CD4-positive, CD25-positive, alpha-beta regulatory T cell (primary cell): ENCODE results near the gene TBC1D9B. TPM values are rescaled to one million over a fixed set of nuclear protein-coding genes. Genes with fewer than 3 reads are reported as not detected.

Experiments used
- ATAC-seq, 2 donors: fragments of 150-1000 bp; cut with Tn5 transposase; one replicate each; pipeline ENCODE4 v1.10.0; 2021; ENCODE audit warnings: low read depth in 2 of 2, moderate number of reproducible peaks in 2 of 2, moderate library complexity in 1 of 2
- DNase-seq, 3 donors: peaks; one replicate each; pipeline versions ENCODE4 v3.0.0 to v3.0.0-alpha.2; 2012 to 2022; ENCODE audit warnings: mixed read lengths in 1 of 3
- H3K27ac ChIP-seq: one replicate; pipeline ENCODE4 v1.7.0; 2013; ENCODE audit warnings: mild to moderate bottlenecking, low read length; ENCODE audit not compliant: insufficient read depth, poor library complexity, severe bottlenecking
- H3K27me3 ChIP-seq: one replicate; pipeline ENCODE4 v1.7.0; 2013; ENCODE audit warnings: low read length; ENCODE audit not compliant: control insufficient read depth, insufficient read depth
- H3K36me3 ChIP-seq: one replicate; pipeline ENCODE4 v1.7.0; 2013; ENCODE audit warnings: mild to moderate bottlenecking, low read length, moderate library complexity; ENCODE audit not compliant: control insufficient read depth, insufficient read depth
- H3K4me1 ChIP-seq: 2 replicates; pipeline ENCODE4 v1.7.0; 2013; ENCODE audit warnings: mild to moderate bottlenecking, low read length; ENCODE audit not compliant: insufficient read depth, control insufficient read depth, poor library complexity, severe bottlenecking
- H3K4me3 ChIP-seq: one replicate; pipeline ENCODE4 v1.7.0; 2013; ENCODE audit warnings: low read depth, mild to moderate bottlenecking, low read length, moderate library complexity
- H3K9me3 ChIP-seq, 2 experiments: 1 replicate in 1 of 2; 2 replicates in 1 of 2; pipeline ENCODE4 v1.7.0; 2013; ENCODE audit warnings: low read length in 2 of 2, mild to moderate bottlenecking in 1 of 2, moderate library complexity in 1 of 2; ENCODE audit not compliant: control insufficient read depth in 2 of 2
- H3K27ac Mint-ChIP-seq, 3 donors: one replicate each; pipeline ENCODE4 v1.8.0; 2020 to 2022; ENCODE audit warnings: mild to moderate bottlenecking in 3 of 3, mixed read lengths in 3 of 3, moderate library complexity in 2 of 3
- H3K27me3 Mint-ChIP-seq: one replicate; pipeline ENCODE4 v1.8.0; 2022; ENCODE audit warnings: mild to moderate bottlenecking, mixed read lengths
- H3K36me3 Mint-ChIP-seq: one replicate; pipeline ENCODE4 v1.8.0; 2020; ENCODE audit warnings: mixed read lengths
- H3K4me1 Mint-ChIP-seq, 4 donors: one replicate each; pipeline ENCODE4 v1.8.0; 2020 to 2022; ENCODE audit warnings: mixed read lengths in 4 of 4, mild to moderate bottlenecking in 1 of 4
- H3K4me3 Mint-ChIP-seq, 4 donors: one replicate each; pipeline ENCODE4 v1.8.0; 2020 to 2022; ENCODE audit warnings: mild to moderate bottlenecking in 4 of 4, mixed read lengths in 4 of 4, moderate library complexity in 3 of 4
- H3K9me3 Mint-ChIP-seq, 7 donors: one replicate each; pipeline ENCODE4 v1.8.0; 2020 to 2022; ENCODE audit warnings: mixed read lengths in 7 of 7, mild to moderate bottlenecking in 3 of 7, moderate library complexity in 2 of 7
- polyA plus RNA-seq, 4 donors: library from polyadenylated mRNA; unstranded; fragments of 300-500 nt; fragmentation: Illumina TruSeq; gene quantifications; one replicate each; pipeline ENCODE4 v1.2.3, GENCODE V29; 2021
- total RNA-seq: library from RNA; stranded (reverse); gene quantifications from one replicate; pipeline ENCODE4 v1.2.3, GENCODE V29; 2022

TBC1D9B gene
- total RNA-seq (53.1 TPM), polyA plus RNA-seq (10 to 100 TPM; 11.3 to 18.8 (median 15.1) TPM)

DNA sequence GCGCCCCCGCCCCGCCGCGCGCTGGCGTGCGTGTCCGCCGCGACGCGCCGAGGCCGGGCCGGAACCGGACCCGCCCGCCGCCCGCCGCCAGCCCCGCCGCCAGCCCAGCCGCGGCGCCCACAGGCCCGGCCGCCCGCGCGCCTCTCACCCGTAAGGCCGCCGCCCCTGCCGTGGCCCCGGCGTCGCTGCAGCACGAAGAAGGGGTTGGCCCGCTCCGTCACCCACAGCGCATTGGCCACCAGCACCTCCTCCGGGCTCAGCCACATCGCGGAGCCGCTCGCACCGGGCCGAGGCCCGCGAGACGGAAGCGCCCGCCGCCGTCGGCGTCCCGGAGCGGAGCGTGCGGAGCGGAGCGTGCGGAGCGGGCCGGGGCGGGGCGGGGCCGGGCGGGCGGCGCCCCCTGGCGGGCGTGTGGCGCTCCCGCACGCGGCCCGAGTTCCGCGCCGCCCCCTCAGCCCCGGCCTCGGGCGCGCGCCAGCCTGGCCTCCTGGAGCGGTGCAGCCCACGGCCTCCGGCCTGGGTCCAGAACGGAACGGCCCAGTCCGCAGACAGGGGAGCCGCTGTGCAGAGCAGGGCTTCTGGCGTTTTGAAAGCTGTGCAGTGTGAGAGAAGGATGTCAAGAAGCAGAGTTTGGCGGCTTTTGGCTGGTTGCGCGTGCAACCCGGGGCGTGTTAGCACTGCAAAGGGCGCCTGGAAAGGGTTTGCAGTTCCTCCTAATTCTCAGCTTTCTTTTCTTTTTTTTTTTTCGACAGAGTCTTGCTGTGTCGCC lies at the start of gene TBC1D9B:
Gene TBC1D9B, minus strand, starts transcription at position 342 of the 769 bp plus-strand sequence. Its CDS starts 76 bp downstream, at position 266.
- peak; percentile 73 to 80 (median 75) for DNase-seq
- no peaks in the 10 kb centered on the region for H3K9me3 Mint-ChIP-seq
- H3K4me1 Mint-ChIP-seq: peaks cover 3 to 42% (median 11%) of the 10 kb centered on the region in 4 donors
- no peaks in the 10 kb centered on the region for H3K9me3 ChIP-seq
- H3K36me3 ChIP-seq: peaks cover 12% of the 10 kb centered on the region
- peak within 1 kb of the TSS; percentile 50 for H3K4me3 ChIP-seq
- H3K4me1 ChIP-seq: peaks cover 19% of the 10 kb centered on the region
- ATAC-seq: peak; percentile 89 to 90
- H3K36me3 Mint-ChIP-seq: peaks cover 11% of the 10 kb centered on the region
- H3K27ac ChIP-seq: no peak within 1 kb of the TSS
- peak within 1 kb of the TSS; percentile 56 to 83 (median 58) for H3K27ac Mint-ChIP-seq
- peak within 1 kb of the TSS; percentile 85 to 89 (median 88) for H3K4me3 Mint-ChIP-seq
- H3K27me3 ChIP-seq: no peaks in the 10 kb centered on the region
- no peaks in the 10 kb centered on the region for H3K27me3 Mint-ChIP-seq

DNA sequence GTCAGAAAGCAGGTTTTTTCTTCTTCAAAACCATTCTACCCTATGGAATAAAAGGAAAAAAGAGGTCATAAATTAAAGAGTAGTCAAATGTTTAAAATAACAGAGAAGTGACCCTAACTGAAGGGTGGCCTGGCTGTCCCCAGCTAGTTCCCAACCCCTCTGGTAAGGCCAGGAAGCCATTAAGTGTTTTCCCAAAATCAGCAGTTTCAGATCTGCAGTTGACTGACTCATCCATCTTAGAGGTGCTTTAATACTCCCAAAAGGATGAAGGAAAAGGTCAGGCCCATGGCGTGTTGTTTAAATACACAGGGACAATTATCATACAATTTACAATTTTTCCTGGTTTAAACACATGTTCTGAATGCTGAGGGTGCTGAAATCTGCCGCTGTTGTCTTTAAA lies 47.9 kb upstream of the TBC1D9B start:
- Histone ChIP-seq H3K9me3 (no peaks in the 10 kb centered on the region), H3K4me1 (no peaks in the 10 kb centered on the region), H3K27ac (no peak overlapping the region), H3K4me3 (no peak overlapping the region), H3K36me3 (no peaks in the 10 kb centered on the region), H3K27me3 (peaks cover 3% of the 10 kb centered on the region)
- Mint-ChIP-seq H3K4me3 (no peak overlapping the region), H3K9me3 (peaks cover 0 to 2% (median 0%) of the 10 kb centered on the region in 7 donors), H3K4me1 (no peaks in the 10 kb centered on the region), H3K36me3 (peaks cover 7% of the 10 kb centered on the region), H3K27me3 (peaks cover 14% of the 10 kb centered on the region), H3K27ac (no peak overlapping the region)
- DNase-seq: no peak
- no peak for ATAC-seq

- Histone ChIP-seq H3K9me3 (no peaks in the 10 kb centered on the region), H3K36me3 (no peaks in the 10 kb centered on the region), H3K27me3 (peaks cover 3% of the 10 kb centered on the region), H3K4me1 (no peaks in the 10 kb centered on the region), H3K4me3 (no peak overlapping the region), H3K27ac (no peak overlapping the region)
- no peak for ATAC-seq
- no peak for DNase-seq
- Mint-ChIP-seq H3K4me1 (no peaks in the 10 kb centered on the region), H3K4me3 (no peak overlapping the region), H3K9me3 (peaks cover 0 to 2% (median 0%) of the 10 kb centered on the region in 7 donors), H3K36me3 (peaks cover 7% of the 10 kb centered on the region), H3K27ac (no peak overlapping the region), H3K27me3 (peaks cover 14% of the 10 kb centered on the region)
Measured at GRCh38 chr5:179955062-179955461, 47.4 kb upstream of the TBC1D9B start.

GRCh38 chr5:179954434-179954833 lies 46.7 kb upstream of the TBC1D9B start:
- Histone ChIP-seq H3K27me3 (peaks cover 3% of the 10 kb centered on the region), H3K4me3 (no peak overlapping the region), H3K4me1 (no peaks in the 10 kb centered on the region), H3K36me3 (no peaks in the 10 kb centered on the region), H3K27ac (no peak overlapping the region), H3K9me3 (no peaks in the 10 kb centered on the region)
- H3K4me3 Mint-ChIP-seq: no peak overlapping the region
- peaks cover 14% of the 10 kb centered on the region for H3K27me3 Mint-ChIP-seq
- DNase-seq (no peak), ATAC-seq (no peak)
- peaks cover 0 to 2% (median 0%) of the 10 kb centered on the region in 7 donors for H3K9me3 Mint-ChIP-seq
- H3K36me3 Mint-ChIP-seq: peaks cover 7% of the 10 kb centered on the region
- no peak overlapping the region for H3K27ac Mint-ChIP-seq
- H3K4me1 Mint-ChIP-seq: no peaks in the 10 kb centered on the region

- peaks cover 0 to 2% (median 0%) of the 10 kb centered on the region in 7 donors for H3K9me3 Mint-ChIP-seq
- H3K27ac ChIP-seq: no peak overlapping the region
- H3K9me3 ChIP-seq: no peaks in the 10 kb centered on the region
- H3K4me3 Mint-ChIP-seq: no peak overlapping the region
- DNase-seq: no peak
- H3K4me3 ChIP-seq: no peak overlapping the region
- H3K36me3 ChIP-seq: no peaks in the 10 kb centered on the region
- no peaks in the 10 kb centered on the region for H3K4me1 ChIP-seq
- no peaks in the 10 kb centered on the region for H3K4me1 Mint-ChIP-seq
- H3K36me3 Mint-ChIP-seq: peaks cover 7% of the 10 kb centered on the region
- peaks cover 14% of the 10 kb centered on the region for H3K27me3 Mint-ChIP-seq
- no peak overlapping the region for H3K27ac Mint-ChIP-seq
- peaks cover 3% of the 10 kb centered on the region for H3K27me3 ChIP-seq
- no peak for ATAC-seq
Measured at GRCh38 chr5:179953987-179954386, 46.3 kb upstream of the TBC1D9B start.

DNA sequence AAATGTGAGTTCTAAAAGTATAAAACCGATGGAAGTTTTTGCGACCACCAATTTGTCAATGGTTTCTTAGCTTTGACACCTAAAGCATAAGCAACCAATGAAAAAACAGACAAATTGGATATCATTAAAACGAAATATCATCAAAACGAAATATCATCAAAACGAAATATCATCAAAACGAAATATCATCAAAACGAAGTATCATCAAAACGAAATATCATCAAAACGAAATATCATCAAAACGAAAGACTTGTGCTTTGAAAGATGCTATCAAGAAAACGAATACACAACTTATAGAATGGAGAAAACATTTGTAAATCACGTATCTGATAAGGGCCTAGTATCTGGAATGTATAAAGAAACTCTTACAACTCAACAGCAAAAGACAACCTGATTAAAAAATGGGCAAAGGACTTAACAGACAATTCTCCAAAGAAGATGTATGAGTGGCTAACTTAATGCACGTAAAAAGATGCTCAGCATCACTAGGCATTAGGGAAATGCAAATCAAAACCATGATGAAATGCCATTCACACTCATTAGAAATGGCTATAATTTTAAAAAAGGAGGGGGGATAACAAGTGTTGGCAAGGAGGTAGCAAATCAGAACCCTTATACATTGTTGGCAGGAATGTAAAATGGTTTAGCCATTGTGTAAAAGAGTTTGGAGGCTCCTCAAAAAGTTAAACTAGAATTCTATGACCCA lies 29.4 kb upstream of the TBC1D9B start:
- Histone ChIP-seq H3K27ac (no peak overlapping the region), H3K4me1 (no peaks in the 10 kb centered on the region), H3K27me3 (peaks cover 8% of the 10 kb centered on the region), H3K4me3 (no peak overlapping the region), H3K36me3 (no peaks in the 10 kb centered on the region), H3K9me3 (no peaks in the 10 kb centered on the region)
- Mint-ChIP-seq H3K9me3 (peaks cover 0 to 2% (median 0%) of the 10 kb centered on the region in 7 donors), H3K36me3 (no peaks in the 10 kb centered on the region), H3K27me3 (peaks cover 34% of the 10 kb centered on the region), H3K4me1 (peaks cover 0 to 5% (median 0%) of the 10 kb centered on the region in 4 donors), H3K27ac (no peak overlapping the region), H3K4me3 (no peak overlapping the region)
- ATAC-seq: no peak
- no peak for DNase-seq

DNA sequence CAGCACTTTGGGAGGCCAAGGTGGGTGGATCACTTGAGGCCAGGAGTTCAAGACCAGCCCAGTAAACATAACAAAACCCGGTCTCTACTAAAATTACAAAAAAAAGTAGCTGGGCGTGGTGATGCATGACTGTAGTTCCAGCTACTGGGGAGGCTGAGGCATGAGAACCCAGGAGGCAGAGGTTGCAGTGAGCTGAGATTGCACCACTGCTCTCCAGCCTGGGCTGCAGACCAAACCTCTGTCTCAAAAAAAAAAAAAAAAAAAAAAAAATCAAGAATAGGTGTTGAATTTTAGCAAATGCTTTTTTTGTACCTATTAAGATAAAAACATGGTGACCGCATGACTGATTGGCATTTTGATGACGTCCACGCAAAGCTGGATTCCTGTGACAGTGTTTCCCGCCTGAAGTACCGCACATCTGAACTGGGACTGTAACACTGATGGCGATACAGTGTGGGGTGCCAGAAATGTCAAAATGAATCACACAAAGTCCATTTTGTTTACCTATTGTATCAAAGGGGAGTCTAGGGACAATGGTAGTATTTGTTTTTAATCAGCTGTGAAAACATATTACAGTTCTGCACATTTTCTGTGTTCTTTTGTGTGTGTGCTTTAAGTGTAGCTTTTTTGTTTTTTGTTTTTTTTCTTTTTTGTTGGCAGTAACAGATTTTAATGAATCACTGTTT lies 23.2 kb upstream of the TBC1D9B start:
- Mint-ChIP-seq H3K9me3 (no peaks in the 10 kb centered on the region), H3K27me3 (peaks cover 20% of the 10 kb centered on the region), H3K36me3 (no peaks in the 10 kb centered on the region), H3K27ac (no peak overlapping the region), H3K4me1 (no peaks in the 10 kb centered on the region), H3K4me3 (no peak overlapping the region)
- Histone ChIP-seq H3K27me3 (peaks cover 2% of the 10 kb centered on the region), H3K4me1 (no peaks in the 10 kb centered on the region), H3K36me3 (no peaks in the 10 kb centered on the region), H3K9me3 (no peaks in the 10 kb centered on the region), H3K27ac (no peak overlapping the region), H3K4me3 (no peak overlapping the region)
- ATAC-seq: no peak
- no peak for DNase-seq
